NCI-H1417 treated with DMSO at 0.1 percent for 48 hours (cell line): ENCODE results near the gene SLC5A1.

ENCODE experiments used
- DNase-seq: peaks from one replicate; lab custom pipeline; 2025; lab: John Stamatoyannopoulos, UW

The SLC5A1 gene

DNA sequence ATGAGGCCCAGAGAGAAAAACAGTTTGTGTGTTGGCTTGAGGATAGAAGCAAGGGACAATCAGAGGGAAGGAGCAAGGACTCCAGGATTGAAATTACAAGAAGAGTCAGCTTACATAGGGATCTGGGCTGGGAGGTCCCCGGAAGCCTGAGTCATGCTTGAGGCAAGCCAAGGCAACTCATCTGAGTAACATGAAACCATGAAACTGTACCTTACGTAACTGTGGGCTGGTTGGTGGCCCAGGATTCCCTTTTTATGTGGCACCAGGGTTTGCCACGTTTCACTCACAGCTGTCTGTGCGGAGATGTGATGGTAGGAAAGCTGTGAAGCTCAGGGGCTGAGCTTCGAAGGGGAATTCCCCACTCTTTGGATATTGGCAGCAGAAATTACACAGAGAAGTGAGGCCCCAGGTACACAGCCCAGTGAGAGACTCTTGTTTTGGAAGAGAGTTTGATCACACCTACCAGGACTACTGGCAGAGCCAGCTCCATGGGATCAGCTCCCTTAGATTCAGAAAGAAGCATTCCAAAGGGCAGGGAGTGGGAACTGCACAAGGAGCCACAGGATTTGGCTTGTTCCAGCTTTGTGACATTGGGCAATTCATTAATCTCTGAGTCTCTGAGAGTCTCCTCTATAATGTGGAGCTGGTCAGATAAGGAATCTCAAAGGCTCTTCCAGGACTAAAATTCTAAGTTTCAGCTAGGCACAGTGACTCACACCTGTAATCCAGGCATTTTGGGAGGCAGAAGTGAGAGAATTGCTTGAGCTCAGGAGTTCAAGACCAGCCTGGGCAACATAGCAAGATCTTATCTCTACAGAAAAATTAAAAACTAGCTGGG is 7.8 kb downstream of the SLC5A1 start:
- DNase-seq: no peak

- DNase-seq: no peak
Measured at GRCh38 chr22:32052244-32052643, 9.2 kb downstream of the SLC5A1 start.

GRCh38 chr22:32052936-32053791 is 10.1 kb downstream of the SLC5A1 start:
- DNase-seq: no peak

GRCh38 chr22:32055069-32055468 is 12.0 kb downstream of the SLC5A1 start:
- DNase-seq: no peak

- no peak for DNase-seq
Measured at GRCh38 chr22:32058656-32059260, 15.7 kb downstream of the SLC5A1 start.

- no peak for DNase-seq
Measured at GRCh38 chr22:32059426-32059825, 16.4 kb downstream of the SLC5A1 start.

DNA sequence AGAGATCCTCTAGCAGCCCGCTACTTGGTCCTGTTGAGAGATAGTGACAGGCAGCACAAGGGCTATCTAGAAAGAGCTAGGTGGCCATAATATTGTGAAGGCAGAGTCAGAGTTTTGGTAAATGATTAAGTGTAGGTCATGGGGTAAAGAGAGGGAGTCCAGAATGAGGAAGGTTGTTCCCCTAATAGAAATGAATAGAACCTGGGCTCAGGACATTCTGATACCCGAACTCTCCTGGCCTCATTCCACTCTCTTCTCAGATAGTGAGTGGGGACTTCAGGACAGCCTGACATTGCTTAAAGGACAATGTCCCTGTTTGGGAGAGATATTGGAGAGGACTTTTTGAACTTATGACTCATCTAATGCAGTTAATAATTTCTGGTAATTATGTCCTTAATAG is 20.6 kb downstream of the SLC5A1 start:
- DNase-seq: no peak

DNA sequence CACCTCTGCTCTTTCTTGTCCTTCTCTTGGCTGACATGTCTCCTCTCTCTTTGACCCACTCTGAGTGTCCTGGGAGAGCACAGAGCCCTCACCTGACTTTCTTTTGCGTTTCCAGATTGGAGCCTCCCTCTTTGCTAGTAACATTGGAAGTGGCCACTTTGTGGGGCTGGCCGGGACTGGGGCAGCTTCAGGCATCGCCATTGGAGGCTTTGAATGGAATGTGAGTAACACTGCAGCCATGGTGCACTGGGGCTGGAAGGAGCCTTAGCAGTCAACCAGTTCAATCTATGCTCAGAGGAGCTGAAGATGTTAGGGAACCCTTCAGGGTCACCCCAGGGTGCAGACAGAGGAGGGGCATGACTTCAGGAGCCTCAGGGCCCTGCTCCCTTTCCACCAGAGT is 23.8 kb downstream of the SLC5A1 start:
- DNase-seq: no peak

DNA sequence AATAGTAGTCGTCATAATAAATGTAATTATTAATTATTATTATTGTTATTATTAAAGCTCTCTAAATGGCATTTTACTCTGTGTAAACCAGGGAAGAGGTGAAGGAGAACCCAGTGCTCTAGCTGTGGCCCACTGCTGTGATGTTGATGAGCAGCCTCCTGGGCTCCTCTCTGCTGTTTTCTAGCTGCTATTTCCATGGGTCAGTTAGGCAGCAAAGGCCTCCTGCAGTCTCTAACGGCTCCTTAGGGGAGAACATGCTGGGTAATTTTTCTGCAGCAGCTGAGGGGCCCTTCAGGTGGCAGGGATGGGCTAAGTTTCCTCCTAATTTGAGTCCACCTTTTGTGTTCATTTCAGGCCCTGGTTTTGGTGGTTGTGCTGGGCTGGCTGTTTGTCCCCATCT is 24.6 kb downstream of the SLC5A1 start:
- DNase-seq: no peak

GRCh38 chr22:32069579-32070372 is 26.7 kb downstream of the SLC5A1 start:
- DNase-seq: no peak

DNA sequence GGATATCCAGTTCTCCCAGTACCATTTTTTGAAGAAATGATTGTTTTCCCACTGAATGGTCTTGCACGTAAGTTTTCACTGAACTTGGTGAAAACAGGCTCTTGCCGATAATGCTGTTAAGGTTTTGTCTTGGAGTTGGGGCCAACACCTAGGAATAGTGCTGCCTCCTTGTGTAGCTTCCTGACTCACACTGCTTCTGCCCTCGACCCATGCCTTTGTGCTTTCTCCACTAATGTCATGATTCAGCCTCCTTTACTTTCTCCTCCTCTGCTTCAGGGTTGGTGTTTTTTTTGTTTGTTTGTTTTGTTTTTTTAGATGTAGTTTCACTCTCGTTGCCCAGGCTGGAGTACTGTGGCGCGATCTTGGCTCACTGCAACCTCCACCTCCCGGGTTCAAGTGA is 30.2 kb downstream of the SLC5A1 start:
- DNase-seq: no peak

GRCh38 chr22:32073823-32074380 is 30.8 kb downstream of the SLC5A1 start:
- DNase-seq: no peak

DNA sequence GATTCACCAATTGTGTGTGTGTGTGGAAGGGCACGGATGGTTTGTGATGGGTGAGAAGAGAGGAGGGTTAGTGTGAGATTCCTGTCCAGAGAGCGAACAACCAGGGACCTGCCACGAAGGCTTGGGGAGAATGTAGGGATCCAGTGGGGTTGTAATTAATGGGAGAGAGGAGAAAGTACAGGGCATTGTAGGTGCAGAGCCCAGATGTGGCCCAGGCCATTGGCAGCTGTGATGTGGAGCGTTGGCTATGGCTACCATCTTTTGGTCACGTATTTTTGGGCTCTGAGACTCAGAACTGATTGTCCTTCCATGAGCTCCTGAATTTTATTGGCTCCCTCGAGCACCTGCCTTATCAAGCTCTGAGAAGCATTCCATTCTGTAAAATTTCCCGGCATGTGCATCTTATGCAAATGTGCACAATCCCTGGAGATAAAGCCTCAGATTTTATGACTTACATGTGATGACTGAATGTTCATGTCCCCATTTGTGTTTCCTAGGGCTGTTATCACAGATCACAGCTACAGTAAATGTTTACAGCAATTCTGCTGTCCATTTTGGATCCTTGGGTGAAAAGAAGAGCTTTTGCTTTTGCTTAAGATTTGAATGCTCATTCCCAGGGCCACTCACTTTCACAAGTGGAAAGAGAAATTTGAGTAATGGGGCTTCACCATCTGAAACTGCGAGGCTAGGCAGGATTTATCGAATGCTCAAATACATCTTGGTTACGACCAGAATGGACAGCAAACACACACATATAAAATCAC is 33.1 kb downstream of the SLC5A1 start:
- DNase-seq: no peak

- DNase-seq: no peak
Measured at GRCh38 chr22:32076761-32077084, 33.7 kb downstream of the SLC5A1 start.

DNA sequence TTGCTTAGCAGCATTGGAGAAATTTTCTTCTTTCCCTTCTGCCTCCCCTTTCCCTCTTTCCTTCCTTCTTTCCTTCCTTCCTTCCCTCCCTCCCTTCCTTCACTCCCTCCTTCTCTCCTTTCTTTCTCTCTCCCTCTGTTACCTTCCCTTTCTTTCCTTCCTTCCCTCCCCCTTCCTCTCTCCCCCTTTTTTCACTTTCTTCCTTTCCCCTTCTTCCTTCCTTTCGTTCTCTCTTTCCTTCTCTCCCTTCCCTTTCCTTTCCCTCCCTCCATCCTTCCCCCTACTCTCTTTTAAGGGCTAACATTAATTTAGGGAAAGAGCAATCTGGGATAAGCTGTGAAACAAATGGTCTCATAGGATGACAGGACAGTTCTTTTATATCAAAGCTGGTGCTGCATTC is 34.1 kb downstream of the SLC5A1 start:
- DNase-seq: no peak

GRCh38 chr22:32079130-32080089 is 36.3 kb downstream of the SLC5A1 start:
- DNase-seq: no peak

GRCh38 chr22:32080904-32081303 is 37.8 kb downstream of the SLC5A1 start:
- DNase-seq: no peak

GRCh38 chr22:32082331-32082730 is 39.3 kb downstream of the SLC5A1 start:
- DNase-seq: no peak

DNA sequence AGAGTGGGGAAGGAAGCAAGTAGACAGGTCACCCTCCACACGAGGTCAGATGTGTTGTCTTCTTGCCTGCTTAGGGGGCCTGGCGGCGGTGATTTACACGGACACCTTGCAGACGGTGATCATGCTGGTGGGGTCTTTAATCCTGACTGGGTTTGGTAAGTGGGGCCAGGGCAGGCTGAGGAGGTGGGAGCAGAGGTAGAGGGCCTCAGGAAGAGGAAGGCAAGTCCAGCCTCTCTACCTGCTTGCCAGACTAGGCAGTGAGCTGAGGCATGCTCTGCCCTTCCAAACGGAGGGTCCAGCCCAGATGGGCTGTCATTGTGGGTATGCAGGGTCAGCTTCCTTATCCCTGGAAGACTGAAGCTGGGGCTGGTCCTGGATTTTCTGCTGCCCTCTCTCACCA is 39.9 kb downstream of the SLC5A1 start:
- DNase-seq: no peak

DNA sequence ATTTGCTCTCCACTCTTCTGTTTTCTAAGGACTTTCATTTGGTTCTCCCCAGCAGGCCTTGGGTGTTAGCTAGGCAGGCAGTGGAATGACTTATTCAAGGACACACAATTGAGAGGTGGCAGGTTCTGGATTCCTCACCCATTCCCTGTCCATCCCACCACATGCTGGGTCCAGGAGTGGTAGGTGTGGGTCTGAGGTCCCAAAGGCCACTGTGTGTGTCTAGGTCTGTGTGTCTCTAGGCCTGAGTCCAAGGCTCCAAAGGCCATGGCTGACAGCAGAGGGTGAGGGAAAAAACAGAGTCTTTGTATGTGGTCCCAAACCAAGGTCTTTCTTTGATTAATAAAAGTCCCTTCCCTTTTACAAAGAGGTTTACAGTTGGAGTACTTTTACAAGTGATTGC is 40.8 kb downstream of the SLC5A1 start:
- no peak for DNase-seq
